Caco-2 (cell line): ENCODE data around the gene EPG5. TPM values are rescaled to one million over a fixed set of nuclear protein-coding genes. Genes with fewer than 3 reads are reported as not detected.

ENCODE experiments used
- BruUV-seq: library from RNA; stranded (reverse); fragments of 400-500 nt; replicated peaks from 2 replicates; lab custom pipeline; 2021; lab: Mats Ljungman, UMichigan
- CTCF ChIA-PET: fragments of 300-600 bp; sonication (Branson Sonifier 250); formaldehyde crosslinking; loops from one replicate; lab custom pipeline; 2022; ENCODE audit warnings: antibody characterized with exemption; lab: Charles Lee
- POLR2A ChIA-PET: fragments of 300-600 bp; sonication (Branson Sonifier 250); formaldehyde crosslinking; loops from one replicate; lab custom pipeline; 2022; ENCODE audit warnings: antibody characterized with exemption; lab: Charles Lee
- DNase-seq, 2 experiments: peaks; one replicate each; pipeline versions ENCODE4 v3.0.0 to v3.0.0-alpha.2; 2020 to 2022
- H3K27me3 ChIP-seq: replicated peaks from 2 replicates; pipeline ENCODE4 v1.6.0; 2011; ENCODE audit warnings: low read length; ENCODE audit not compliant: control insufficient read depth, insufficient read depth
- H3K36me3 ChIP-seq: 2 replicates; pipeline ENCODE4 v1.5.1; 2011; ENCODE audit warnings: low read length; ENCODE audit not compliant: control insufficient read depth, insufficient read depth
- H3K4me1 ChIP-seq: fragments of 250-450 bp; sonication (Bioruptor Pico); 2 replicates; pipeline ENCODE4 v1.5.1; 2020; ENCODE audit warnings: mild to moderate bottlenecking
- H3K4me3 ChIP-seq: 2 replicates; pipeline ENCODE4 v1.5.1; 2011; ENCODE audit warnings: low read depth, mild to moderate bottlenecking, control low read depth, low read length
- H3K9me3 ChIP-seq: fragments of 250-450 bp; sonication (Bioruptor Pico); 2 replicates; pipeline ENCODE4 v1.5.1; 2020; ENCODE audit warnings: mild to moderate bottlenecking, moderate library complexity
- H3K27ac Mint-ChIP-seq: one replicate; pipeline ENCODE4 v1.8.0; 2022; ENCODE audit warnings: mixed read lengths; ENCODE audit not compliant: unreplicated experiment
- H3K27me3 Mint-ChIP-seq: one replicate; pipeline ENCODE4 v1.8.0; 2022; ENCODE audit warnings: mixed read lengths; ENCODE audit not compliant: insufficient read depth, unreplicated experiment
- H3K36me3 Mint-ChIP-seq: one replicate; pipeline ENCODE4 v1.8.0; 2022; ENCODE audit warnings: mild to moderate bottlenecking, mixed read lengths; ENCODE audit not compliant: insufficient read depth, unreplicated experiment
- H3K4me1 Mint-ChIP-seq: one replicate; pipeline ENCODE4 v1.8.0; 2022; ENCODE audit warnings: low read depth, mixed read lengths; ENCODE audit not compliant: unreplicated experiment
- H3K4me3 Mint-ChIP-seq: one replicate; pipeline ENCODE4 v1.8.0; 2022; ENCODE audit warnings: mild to moderate bottlenecking, moderate library complexity, mixed read lengths; ENCODE audit not compliant: unreplicated experiment
- H3K9me3 Mint-ChIP-seq: one replicate; pipeline ENCODE4 v1.8.0; 2022; ENCODE audit warnings: mixed read lengths; ENCODE audit not compliant: unreplicated experiment
- intact Hi-C: fragments of 100-400 bp; cut with micrococcal nuclease; formaldehyde crosslinking; loops from one replicate; pipeline ENCODE4 v1.10.0; 2022; ENCODE audit not compliant: unreplicated experiment
- total RNA-seq: library from RNA; stranded (reverse); gene quantifications from 2 replicates; pipeline ENCODE4 v1.2.3, GENCODE V29; 2022
- TF ChIP-seq, protein P1 (sequence below), 2 experiments: fragments of 200-600 bp in 1 of 2; IDR thresholded peaks; 1 replicate in 1 of 2; 2 replicates in 1 of 2; pipeline versions ENCODE4 v1.5.1 to v1.8.0; 2011 to 2022; ENCODE audit warnings: antibody characterized with exemption in 1 of 2, control low read depth in 1 of 2, inconsistent platforms in 1 of 2, low read depth in 1 of 2, low read length in 1 of 2, mild to moderate bottlenecking in 1 of 2, moderate library complexity in 1 of 2; ENCODE audit not compliant: insufficient read depth in 1 of 2, severe bottlenecking in 1 of 2, unreplicated experiment in 1 of 2

Gene EPG5
- total RNA-seq, 1 experiment from 2014 or later, result 12.0 TPM

DNA sequence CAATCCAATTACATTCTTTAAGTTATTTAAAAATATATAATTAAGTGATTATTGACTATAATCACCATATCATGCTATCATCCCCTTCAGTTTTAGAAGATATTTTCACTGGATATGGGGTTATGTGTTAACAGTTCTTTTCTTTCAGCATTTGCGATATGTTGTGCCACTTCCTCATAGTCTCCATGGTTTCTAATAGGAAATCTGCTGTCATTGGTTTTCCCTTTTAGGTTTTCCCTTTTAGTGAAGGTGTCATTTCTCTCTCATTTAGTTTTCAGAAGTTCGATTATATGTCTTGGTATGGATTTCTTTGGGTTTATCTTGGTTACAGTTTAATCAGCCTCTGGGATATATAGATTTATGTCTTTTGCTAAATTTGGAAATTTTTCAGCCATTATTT, 34.8 kb upstream of the EPG5 start:
- H3K4me1 ChIP-seq, result no peaks in the 10 kb centered on the region

DNA sequence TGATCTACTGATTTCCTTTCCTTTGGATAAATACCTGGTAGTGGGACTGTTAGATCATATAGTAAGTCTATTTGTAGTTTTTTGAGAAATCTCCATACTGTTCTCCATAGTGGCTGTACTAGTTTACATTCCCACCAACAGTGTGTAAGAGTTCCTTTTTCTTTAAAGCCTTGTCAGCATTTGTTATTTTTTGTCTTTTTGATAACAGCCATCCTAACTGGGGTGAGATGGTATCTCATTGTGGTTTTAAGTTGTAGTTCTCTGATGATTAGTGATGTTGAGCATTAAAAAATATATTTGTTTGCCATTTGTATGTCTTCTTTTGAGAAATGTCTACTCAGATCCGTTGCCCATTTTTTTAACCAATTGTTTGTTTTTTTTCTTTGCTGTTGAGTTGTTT, 33.9 kb upstream of the EPG5 start:
- Mint-ChIP-seq H3K27me3 (no peaks in the 10 kb centered on the region), H3K9me3 (peaks cover 11% of the 10 kb centered on the region), H3K27ac (no peak overlapping the region), H3K36me3 (peaks cover 6% of the 10 kb centered on the region), H3K4me1 (no peaks in the 10 kb centered on the region), H3K4me3 (no peak overlapping the region)
- BruUV-seq, result no TSS peak
- POLR2A ChIA-PET, result no interaction called here
- CTCF ChIA-PET, result no interaction called here
- Histone ChIP-seq H3K9me3 (no peaks in the 10 kb centered on the region), H3K4me1 (no peaks in the 10 kb centered on the region), H3K36me3 (no peaks in the 10 kb centered on the region), H3K27me3 (no peaks in the 10 kb centered on the region), H3K4me3 (no peak overlapping the region)
- TF ChIP-seq, protein P1, sequence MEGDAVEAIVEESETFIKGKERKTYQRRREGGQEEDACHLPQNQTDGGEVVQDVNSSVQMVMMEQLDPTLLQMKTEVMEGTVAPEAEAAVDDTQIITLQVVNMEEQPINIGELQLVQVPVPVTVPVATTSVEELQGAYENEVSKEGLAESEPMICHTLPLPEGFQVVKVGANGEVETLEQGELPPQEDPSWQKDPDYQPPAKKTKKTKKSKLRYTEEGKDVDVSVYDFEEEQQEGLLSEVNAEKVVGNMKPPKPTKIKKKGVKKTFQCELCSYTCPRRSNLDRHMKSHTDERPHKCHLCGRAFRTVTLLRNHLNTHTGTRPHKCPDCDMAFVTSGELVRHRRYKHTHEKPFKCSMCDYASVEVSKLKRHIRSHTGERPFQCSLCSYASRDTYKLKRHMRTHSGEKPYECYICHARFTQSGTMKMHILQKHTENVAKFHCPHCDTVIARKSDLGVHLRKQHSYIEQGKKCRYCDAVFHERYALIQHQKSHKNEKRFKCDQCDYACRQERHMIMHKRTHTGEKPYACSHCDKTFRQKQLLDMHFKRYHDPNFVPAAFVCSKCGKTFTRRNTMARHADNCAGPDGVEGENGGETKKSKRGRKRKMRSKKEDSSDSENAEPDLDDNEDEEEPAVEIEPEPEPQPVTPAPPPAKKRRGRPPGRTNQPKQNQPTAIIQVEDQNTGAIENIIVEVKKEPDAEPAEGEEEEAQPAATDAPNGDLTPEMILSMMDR (IDR thresholded peaks at IDR 0.05; ENCODE audit: insufficient read depth in 1 of 2, low read depth in 1 of 2, low read length in 1 of 2, severe bottlenecking in 1 of 2, unreplicated experiment in 1 of 2), result no peak
- intact Hi-C loops, result no loop called here
- no peak for DNase-seq

More for the DNA sequence above, 34.8 kb upstream of the EPG5 start:
- TF ChIP-seq, protein P1 (IDR thresholded peaks at IDR 0.05; ENCODE audit: insufficient read depth in 1 of 2, low read depth in 1 of 2, low read length in 1 of 2, severe bottlenecking in 1 of 2, unreplicated experiment in 1 of 2), result no peak
- intact Hi-C loops, result no loop called here
- Mint-ChIP-seq H3K9me3 (peaks cover 11% of the 10 kb centered on the region), H3K4me3 (no peak overlapping the region), H3K4me1 (no peaks in the 10 kb centered on the region), H3K27ac (no peak overlapping the region), H3K36me3 (peaks cover 6% of the 10 kb centered on the region), H3K27me3 (no peaks in the 10 kb centered on the region)
- POLR2A ChIA-PET, result no interaction called here
- H3K4me3 ChIP-seq, result no peak overlapping the region
- no TSS peak for BruUV-seq
- CTCF ChIA-PET, result no interaction called here
- no peaks in the 10 kb centered on the region for H3K27me3 ChIP-seq
- no peaks in the 10 kb centered on the region for H3K9me3 ChIP-seq
- H3K36me3 ChIP-seq, result no peaks in the 10 kb centered on the region
- no peak for DNase-seq

DNA sequence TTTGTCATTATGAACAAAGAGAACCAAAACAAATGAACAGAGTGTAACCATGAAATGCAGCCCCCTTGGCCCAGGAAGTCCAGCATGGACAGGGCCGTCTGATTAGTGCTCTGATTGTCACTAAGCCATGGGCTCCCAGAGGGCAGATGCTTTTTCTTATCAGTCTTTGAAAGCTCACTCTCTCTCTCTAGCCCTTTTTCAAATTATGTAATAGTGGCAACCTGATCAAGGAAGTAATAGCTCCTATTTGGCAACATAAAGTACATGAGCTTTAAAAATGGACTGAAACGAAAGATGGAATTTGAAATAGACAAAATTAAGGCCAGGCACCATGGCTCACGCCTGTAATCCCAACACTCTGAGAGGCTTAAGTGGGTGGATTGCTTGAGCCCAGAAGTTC, 32.4 kb upstream of the EPG5 start:
- no peak overlapping the region for H3K4me3 ChIP-seq
- no peaks in the 10 kb centered on the region for H3K27me3 Mint-ChIP-seq
- no peak overlapping the region for H3K27ac Mint-ChIP-seq
- no TSS peak for BruUV-seq
- peaks cover 1% of the 10 kb centered on the region for H3K36me3 Mint-ChIP-seq
- H3K36me3 ChIP-seq, result no peaks in the 10 kb centered on the region
- no peak overlapping the region for H3K4me3 Mint-ChIP-seq
- no peaks in the 10 kb centered on the region for H3K27me3 ChIP-seq
- ChIA-PET POLR2A (no interaction called here), CTCF (no interaction called here)
- no peak for DNase-seq
- TF ChIP-seq, protein P1 (IDR thresholded peaks at IDR 0.05; ENCODE audit: insufficient read depth in 1 of 2, low read depth in 1 of 2, low read length in 1 of 2, severe bottlenecking in 1 of 2, unreplicated experiment in 1 of 2), result no peak
- intact Hi-C loops, result no loop called here
- H3K4me1 Mint-ChIP-seq, result no peaks in the 10 kb centered on the region
- H3K9me3 ChIP-seq, result no peaks in the 10 kb centered on the region
- H3K9me3 Mint-ChIP-seq, result peaks cover 11% of the 10 kb centered on the region
- no peaks in the 10 kb centered on the region for H3K4me1 ChIP-seq
